DOHH2 (cell line): ENCODE data around the gene CBX5.
A peak's percentile ranks its signal among the peaks of the same experiment; 100 is the strongest.

Source experiments
- H3F3A ChIP-seq: fragments of 200-600 bp; sonication (generic), shearing (Covaris generic); 2 replicates; pipeline ENCODE4 v1.6.0; 2016; ENCODE audit warnings: antibody characterized with exemption, mild to moderate bottlenecking; ENCODE audit not compliant: control insufficient read depth, insufficient read depth
- H3K27ac ChIP-seq: fragments of 200-600 bp; sonication (generic); 2 replicates; pipeline ENCODE4 v1.5.1; 2014; ENCODE audit warnings: low read depth, mild to moderate bottlenecking, low read length, moderate library complexity
- H3K27me3 ChIP-seq: fragments of 200-600 bp; sonication (generic); 2 replicates; pipeline ENCODE4 v1.6.1; 2014; ENCODE audit warnings: mild to moderate bottlenecking, low read length, mixed read lengths; ENCODE audit not compliant: control insufficient read depth
- H3K36me3 ChIP-seq: fragments of 200-600 bp; sonication (generic); 2 replicates; pipeline ENCODE4 v1.6.1; 2014; ENCODE audit warnings: mild to moderate bottlenecking, low read length, moderate library complexity, mixed read lengths; ENCODE audit not compliant: control insufficient read depth
- H3K4me1 ChIP-seq: fragments of 200-600 bp; sonication (generic); 2 replicates; pipeline ENCODE4 v1.6.1; 2014; ENCODE audit warnings: mild to moderate bottlenecking, low read length, mixed read lengths; ENCODE audit not compliant: control insufficient read depth
- H3K4me2 ChIP-seq: fragments of 200-600 bp; sonication (generic); 2 replicates; pipeline ENCODE4 v1.6.0; 2014; ENCODE audit warnings: mild to moderate bottlenecking, low read length, moderate library complexity
- H3K4me3 ChIP-seq: fragments of 200-600 bp; sonication (generic); 2 replicates; pipeline ENCODE4 v1.5.1; 2014; ENCODE audit warnings: mild to moderate bottlenecking, low read length, mixed read lengths
- H3K79me2 ChIP-seq: fragments of 200-600 bp; sonication (generic); 2 replicates; pipeline ENCODE4 v1.6.1; 2014; ENCODE audit warnings: mild to moderate bottlenecking, low read length, mixed read lengths; ENCODE audit not compliant: control insufficient read depth
- H3K9me2 ChIP-seq: fragments of 200-600 bp; sonication (generic); replicated peaks from 2 replicates; pipeline ENCODE4 v1.6.1; 2014; ENCODE audit warnings: mild to moderate bottlenecking, low read length, mixed read lengths; ENCODE audit not compliant: control insufficient read depth
- H3K9me3 ChIP-seq: fragments of 200-600 bp; sonication (generic); 2 replicates; pipeline ENCODE4 v1.6.1; 2014; ENCODE audit warnings: antibody characterized with exemption, low read length, mixed read lengths; ENCODE audit not compliant: control insufficient read depth, insufficient read depth
- H4K20me1 ChIP-seq: fragments of 200-600 bp; sonication (generic); 2 replicates; pipeline ENCODE4 v1.6.0; 2014; ENCODE audit warnings: low read depth, mild to moderate bottlenecking, antibody characterized with exemption, low read length, moderate library complexity; ENCODE audit not compliant: control insufficient read depth, insufficient read depth
- EZH2phosphoT487 ChIP-seq: fragments of 200-600 bp; sonication (generic); IDR thresholded peaks from 2 replicates; pipeline ENCODE4 v1.6.1; 2017; ENCODE audit warnings: borderline replicate concordance, mild to moderate bottlenecking, antibody characterized with exemption, low read length, moderate library complexity, mixed read lengths
- TF ChIP-seq, protein P1 (sequence below): fragments of 200-600 bp; sonication (generic); IDR thresholded peaks from one replicate; pipeline ENCODE4 v1.5.1; 2014; ENCODE audit warnings: antibody characterized with exemption, mild to moderate bottlenecking, low read depth, low read length; ENCODE audit not compliant: poor library complexity, severe bottlenecking

The CBX5 gene

DNA sequence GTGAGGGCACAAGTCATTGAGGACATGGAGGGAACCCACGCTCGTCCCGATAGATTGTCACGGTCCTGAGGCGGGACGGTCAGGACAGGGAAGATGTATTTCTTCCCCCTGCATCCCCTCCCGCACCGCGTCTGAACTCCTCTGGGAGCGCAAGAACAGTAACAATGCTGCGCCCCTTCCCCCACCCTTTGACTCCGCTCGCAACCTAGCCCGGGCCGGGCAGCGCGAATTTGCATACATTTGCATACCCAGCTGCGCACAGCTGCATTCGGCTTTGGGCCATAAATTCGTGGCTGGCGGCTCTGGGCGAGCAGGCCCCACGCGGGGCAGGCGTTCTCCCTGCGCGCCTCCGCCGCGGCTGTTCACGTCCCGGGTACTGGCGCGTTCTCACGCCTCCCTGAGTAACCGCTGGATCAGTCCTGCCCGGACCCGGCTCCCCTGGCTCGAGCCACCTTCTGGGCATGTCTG lies 62.1 kb downstream of the CBX5 start:
- Histone ChIP-seq H3K4me1 (peaks cover 63% of the 10 kb centered on the region), H3K4me3 (peak overlapping the region; percentile 79), H3K9me2 (no peaks in the 10 kb centered on the region), H3F3A (peaks cover 26% of the 10 kb centered on the region), H3K36me3 (no peaks in the 10 kb centered on the region), H3K9me3 (no peaks in the 10 kb centered on the region), H3K27me3 (no peaks in the 10 kb centered on the region), H3K79me2 (no peaks in the 10 kb centered on the region), H3K4me2 (peak overlapping the region; percentile 95), H3K27ac (peak overlapping the region; percentile 92), H4K20me1 (no peaks in the 10 kb centered on the region)
- TF ChIP-seq EZH2phosphoT487, result no peak
- TF ChIP-seq, protein P1, sequence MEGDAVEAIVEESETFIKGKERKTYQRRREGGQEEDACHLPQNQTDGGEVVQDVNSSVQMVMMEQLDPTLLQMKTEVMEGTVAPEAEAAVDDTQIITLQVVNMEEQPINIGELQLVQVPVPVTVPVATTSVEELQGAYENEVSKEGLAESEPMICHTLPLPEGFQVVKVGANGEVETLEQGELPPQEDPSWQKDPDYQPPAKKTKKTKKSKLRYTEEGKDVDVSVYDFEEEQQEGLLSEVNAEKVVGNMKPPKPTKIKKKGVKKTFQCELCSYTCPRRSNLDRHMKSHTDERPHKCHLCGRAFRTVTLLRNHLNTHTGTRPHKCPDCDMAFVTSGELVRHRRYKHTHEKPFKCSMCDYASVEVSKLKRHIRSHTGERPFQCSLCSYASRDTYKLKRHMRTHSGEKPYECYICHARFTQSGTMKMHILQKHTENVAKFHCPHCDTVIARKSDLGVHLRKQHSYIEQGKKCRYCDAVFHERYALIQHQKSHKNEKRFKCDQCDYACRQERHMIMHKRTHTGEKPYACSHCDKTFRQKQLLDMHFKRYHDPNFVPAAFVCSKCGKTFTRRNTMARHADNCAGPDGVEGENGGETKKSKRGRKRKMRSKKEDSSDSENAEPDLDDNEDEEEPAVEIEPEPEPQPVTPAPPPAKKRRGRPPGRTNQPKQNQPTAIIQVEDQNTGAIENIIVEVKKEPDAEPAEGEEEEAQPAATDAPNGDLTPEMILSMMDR, result no peak

DNA sequence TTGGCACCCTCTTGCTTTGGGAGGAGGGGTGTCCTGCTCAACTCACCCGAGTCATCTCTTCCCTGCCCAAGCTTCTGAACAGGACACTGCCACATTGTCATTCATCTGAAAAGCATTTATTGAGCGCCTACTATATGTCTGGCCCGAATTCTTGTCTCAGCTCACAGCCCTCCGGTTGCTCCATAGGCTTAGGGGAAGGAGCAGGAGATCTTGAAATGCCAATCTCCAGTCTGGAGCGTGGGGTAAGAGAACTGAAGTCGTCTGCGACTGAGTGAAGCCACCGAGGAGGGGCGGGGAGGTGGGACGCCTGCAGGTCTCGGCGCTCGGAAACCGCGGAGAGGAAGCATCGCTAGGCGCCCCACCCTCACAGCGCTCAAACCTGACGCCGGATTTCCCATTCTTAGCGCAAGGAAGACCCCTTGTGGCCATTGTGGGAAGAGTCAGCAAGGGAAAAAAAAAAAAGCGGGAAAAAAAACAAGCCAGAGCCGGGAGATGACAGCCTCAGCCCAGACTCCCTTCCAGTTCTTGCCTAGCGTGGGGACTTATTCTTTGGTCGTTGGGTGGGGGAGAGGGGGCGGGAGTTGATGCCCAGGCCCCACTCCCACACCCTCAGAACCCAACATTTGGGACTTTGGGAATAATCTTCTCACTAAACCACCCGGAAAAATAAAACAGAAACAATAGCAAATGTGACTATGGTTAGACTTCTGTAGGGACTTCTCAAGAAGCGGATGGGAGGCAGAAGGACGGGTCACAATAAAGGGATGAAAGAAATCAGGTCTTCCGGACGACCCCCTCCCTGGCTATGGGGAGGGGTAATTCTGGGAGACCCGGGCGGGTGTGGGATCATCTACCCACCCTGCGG lies 62.9 kb downstream of the CBX5 start:
- no peaks in the 10 kb centered on the region for H3K36me3 ChIP-seq
- H3F3A ChIP-seq, result peaks cover 26% of the 10 kb centered on the region
- peak overlapping the region; percentile 92 for H3K27ac ChIP-seq
- H3K4me3 ChIP-seq, result peak overlapping the region; percentile 79
- peaks cover 63% of the 10 kb centered on the region for H3K4me1 ChIP-seq
- H3K27me3 ChIP-seq, result no peaks in the 10 kb centered on the region
- H4K20me1 ChIP-seq, result no peaks in the 10 kb centered on the region
- no peaks in the 10 kb centered on the region for H3K9me2 ChIP-seq
- H3K79me2 ChIP-seq, result no peaks in the 10 kb centered on the region
- no peaks in the 10 kb centered on the region for H3K9me3 ChIP-seq
- peak overlapping the region; percentile 95 for H3K4me2 ChIP-seq
- TF ChIP-seq EZH2phosphoT487, result no peak
- TF ChIP-seq, protein P1, result peak; percentile 81

DNA sequence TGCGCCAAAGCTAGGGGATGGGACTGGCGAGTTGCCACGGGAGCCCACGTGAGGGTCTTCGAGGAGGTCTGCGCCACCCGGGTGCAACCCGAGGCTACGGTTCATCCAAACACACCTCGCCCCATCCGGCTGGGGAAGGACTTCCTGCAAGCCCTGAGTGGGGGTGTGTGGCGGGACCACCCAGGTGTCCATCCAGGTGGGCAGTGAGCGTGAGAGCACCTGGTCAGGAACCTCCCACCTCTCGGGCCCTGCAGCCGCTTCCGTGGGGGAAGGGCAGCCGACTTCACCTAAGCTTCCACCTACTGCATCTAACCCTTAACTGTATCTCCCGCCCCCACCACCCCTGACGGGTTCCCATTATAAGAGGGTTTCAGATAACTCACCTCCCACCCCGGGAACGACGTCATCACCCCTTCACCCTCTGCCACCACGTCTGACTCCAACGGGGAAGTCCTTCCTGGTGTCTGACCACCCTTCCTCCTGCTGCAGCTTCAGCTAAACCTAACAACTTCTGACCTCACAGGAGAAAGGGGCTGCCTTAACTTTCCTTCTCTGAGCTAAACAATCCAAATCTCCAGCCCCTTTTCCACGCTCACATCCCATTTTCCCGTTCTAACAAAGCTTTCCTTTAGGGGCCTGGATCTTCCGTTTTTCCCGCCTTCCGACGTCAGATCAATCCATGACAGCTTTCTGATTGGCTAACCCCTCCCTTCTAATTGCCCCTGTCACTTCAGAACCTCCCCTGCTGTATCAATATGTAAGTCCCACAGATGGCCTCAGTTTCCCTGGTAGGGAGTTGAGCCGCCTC lies 63.7 kb downstream of the CBX5 start:
- TF ChIP-seq EZH2phosphoT487, result no peak
- TF ChIP-seq, protein P1, result no peak
- H3K27ac ChIP-seq, result peak overlapping the region; percentile 92
- no peaks in the 10 kb centered on the region for H3K9me2 ChIP-seq
- H3K4me3 ChIP-seq, result peak overlapping the region; percentile 79
- H3K79me2 ChIP-seq, result no peaks in the 10 kb centered on the region
- H3K4me1 ChIP-seq, result peaks cover 72% of the 10 kb centered on the region
- peaks cover 26% of the 10 kb centered on the region for H3F3A ChIP-seq
- H3K4me2 ChIP-seq, result peak overlapping the region; percentile 95
- H3K9me3 ChIP-seq, result no peaks in the 10 kb centered on the region
- H4K20me1 ChIP-seq, result no peaks in the 10 kb centered on the region
- no peaks in the 10 kb centered on the region for H3K27me3 ChIP-seq
- no peaks in the 10 kb centered on the region for H3K36me3 ChIP-seq
